KMS-11 (cell line): ENCODE measurements around the gene TMEM125.

Source experiments
- H2AFZ ChIP-seq: fragments of 200-600 bp; sonication (generic); 2 replicates; pipeline ENCODE4 v1.6.1; 2016; ENCODE audit warnings: antibody characterized with exemption, mixed run types, low read depth
- H3K27ac ChIP-seq: fragments of 200-600 bp; sonication (generic); 2 replicates; pipeline ENCODE4 v1.6.1; 2016; ENCODE audit warnings: mild to moderate bottlenecking, mixed run types
- H3K27me3 ChIP-seq: fragments of 200-600 bp; sonication (generic); 2 replicates; pipeline ENCODE4 v1.6.1; 2017; ENCODE audit warnings: mild to moderate bottlenecking, low read depth, mixed run types, moderate library complexity; ENCODE audit not compliant: insufficient read depth
- H3K36me3 ChIP-seq: fragments of 200-600 bp; sonication (generic); 2 replicates; pipeline ENCODE4 v1.6.1; 2017; ENCODE audit warnings: mild to moderate bottlenecking, mixed run types; ENCODE audit not compliant: insufficient read depth
- H3K4me1 ChIP-seq: fragments of 200-600 bp; sonication (generic); 2 replicates; pipeline ENCODE4 v1.6.1; 2016; ENCODE audit warnings: mild to moderate bottlenecking, low read depth, mixed run types; ENCODE audit not compliant: poor library complexity, severe bottlenecking
- H3K4me2 ChIP-seq: fragments of 200-600 bp; sonication (generic); 2 replicates; pipeline ENCODE4 v1.7.0; 2016; ENCODE audit warnings: mild to moderate bottlenecking, mixed run types
- H3K4me3 ChIP-seq: fragments of 200-600 bp; sonication (generic); IDR thresholded peaks from 2 replicates; pipeline ENCODE4 v1.6.1; 2017; ENCODE audit warnings: low read depth, low read length, mixed read lengths; ENCODE audit not compliant: insufficient read depth
- H3K79me2 ChIP-seq: fragments of 200-600 bp; sonication (generic); 2 replicates; pipeline ENCODE4 v1.6.1; 2016; ENCODE audit warnings: low read depth, mixed run types; ENCODE audit not compliant: insufficient read depth
- H3K9ac ChIP-seq: fragments of 200-600 bp; sonication (generic); 2 replicates; pipeline ENCODE4 v1.6.1; 2016; ENCODE audit warnings: mild to moderate bottlenecking, mixed run types
- H4K20me1 ChIP-seq: fragments of 200-600 bp; sonication (generic); 2 replicates; pipeline ENCODE4 v1.6.1; 2016; ENCODE audit warnings: mild to moderate bottlenecking, mixed run types; ENCODE audit not compliant: insufficient read depth
- TF ChIP-seq, protein P1 (sequence below): fragments of 200-600 bp; sonication (generic); conservative IDR thresholded peaks from 2 replicates; pipeline ENCODE4 v1.6.1; 2017; ENCODE audit warnings: low read depth, mild to moderate bottlenecking, antibody characterized with exemption, low read length, moderate library complexity, mixed read lengths

Gene TMEM125

GRCh38 chr1:43235451-43236121 is 34.2 kb upstream of the TMEM125 start:
- Histone ChIP-seq H3K9ac (no peak overlapping the region), H2AFZ (no peak overlapping the region), H3K36me3 (no peaks in the 10 kb centered on the region), H3K4me2 (no peak overlapping the region), H3K27ac (no peak overlapping the region), H3K79me2 (no peaks in the 10 kb centered on the region), H4K20me1 (no peaks in the 10 kb centered on the region), H3K4me3 (no peak overlapping the region), H3K27me3 (no peaks in the 10 kb centered on the region), H3K4me1 (no peaks in the 10 kb centered on the region)
- TF ChIP-seq, protein P1, sequence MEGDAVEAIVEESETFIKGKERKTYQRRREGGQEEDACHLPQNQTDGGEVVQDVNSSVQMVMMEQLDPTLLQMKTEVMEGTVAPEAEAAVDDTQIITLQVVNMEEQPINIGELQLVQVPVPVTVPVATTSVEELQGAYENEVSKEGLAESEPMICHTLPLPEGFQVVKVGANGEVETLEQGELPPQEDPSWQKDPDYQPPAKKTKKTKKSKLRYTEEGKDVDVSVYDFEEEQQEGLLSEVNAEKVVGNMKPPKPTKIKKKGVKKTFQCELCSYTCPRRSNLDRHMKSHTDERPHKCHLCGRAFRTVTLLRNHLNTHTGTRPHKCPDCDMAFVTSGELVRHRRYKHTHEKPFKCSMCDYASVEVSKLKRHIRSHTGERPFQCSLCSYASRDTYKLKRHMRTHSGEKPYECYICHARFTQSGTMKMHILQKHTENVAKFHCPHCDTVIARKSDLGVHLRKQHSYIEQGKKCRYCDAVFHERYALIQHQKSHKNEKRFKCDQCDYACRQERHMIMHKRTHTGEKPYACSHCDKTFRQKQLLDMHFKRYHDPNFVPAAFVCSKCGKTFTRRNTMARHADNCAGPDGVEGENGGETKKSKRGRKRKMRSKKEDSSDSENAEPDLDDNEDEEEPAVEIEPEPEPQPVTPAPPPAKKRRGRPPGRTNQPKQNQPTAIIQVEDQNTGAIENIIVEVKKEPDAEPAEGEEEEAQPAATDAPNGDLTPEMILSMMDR = no peak

GRCh38 chr1:43237121-43237520 is 32.7 kb upstream of the TMEM125 start:
- Histone ChIP-seq H3K4me1 (no peaks in the 10 kb centered on the region), H3K4me3 (no peak overlapping the region), H4K20me1 (no peaks in the 10 kb centered on the region), H3K27ac (no peak overlapping the region), H3K4me2 (no peak overlapping the region), H2AFZ (no peak overlapping the region), H3K9ac (no peak overlapping the region), H3K27me3 (no peaks in the 10 kb centered on the region), H3K36me3 (no peaks in the 10 kb centered on the region), H3K79me2 (no peaks in the 10 kb centered on the region)
- TF ChIP-seq, protein P1 = no peak

DNA sequence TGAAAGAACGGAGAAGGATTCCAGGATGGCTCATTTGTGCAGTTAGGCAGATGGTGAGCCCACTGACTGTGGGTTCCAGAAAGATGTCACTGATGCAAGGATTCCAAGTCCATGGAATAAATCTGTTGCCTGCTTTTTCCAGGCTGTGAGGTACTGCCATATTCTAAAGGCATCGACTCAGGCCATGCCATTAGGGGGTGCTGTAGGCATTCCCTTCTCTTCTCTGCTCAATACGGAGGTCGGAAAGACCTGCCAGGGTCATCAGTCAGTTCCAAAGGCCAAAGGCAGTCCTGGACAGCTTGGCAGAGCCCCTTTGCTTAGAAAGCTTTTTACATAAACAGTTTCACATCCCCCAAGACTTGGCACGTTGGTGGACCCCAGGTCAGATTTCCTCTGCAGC is 31.7 kb upstream of the TMEM125 start:
- Histone ChIP-seq H3K4me1 (no peaks in the 10 kb centered on the region), H2AFZ (no peak overlapping the region), H3K27ac (no peak overlapping the region), H3K9ac (no peak overlapping the region), H3K36me3 (no peaks in the 10 kb centered on the region), H3K4me2 (no peak overlapping the region), H4K20me1 (no peaks in the 10 kb centered on the region), H3K27me3 (no peaks in the 10 kb centered on the region), H3K79me2 (no peaks in the 10 kb centered on the region), H3K4me3 (no peak overlapping the region)
- TF ChIP-seq, protein P1 = no peak

DNA sequence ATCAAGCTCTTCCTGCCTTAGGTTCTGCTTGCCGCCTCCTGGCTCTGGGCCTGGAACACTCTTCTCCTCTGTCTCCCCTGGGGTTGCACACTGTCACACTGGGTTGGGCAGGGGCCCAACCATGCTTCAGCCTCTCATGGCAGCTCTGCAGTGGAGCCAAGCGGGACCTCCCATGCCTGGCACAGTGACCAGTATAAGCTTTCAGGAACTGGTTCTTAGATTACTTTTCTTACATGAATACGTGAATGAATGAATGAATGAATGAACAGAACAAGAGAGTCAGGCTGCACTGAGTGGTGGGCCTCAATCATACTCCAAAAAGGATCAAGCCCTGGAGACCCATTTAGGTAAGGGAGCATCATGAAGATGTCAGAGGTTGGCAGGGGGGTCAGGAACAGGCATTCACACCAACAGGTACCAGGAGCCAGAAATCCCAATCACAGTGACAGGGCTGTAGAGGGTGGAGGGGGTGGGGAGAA is 30.8 kb upstream of the TMEM125 start:
- no peak overlapping the region for H3K27ac ChIP-seq
- H3K36me3 ChIP-seq = no peaks in the 10 kb centered on the region
- TF ChIP-seq, protein P1 = no peak
- H3K4me3 ChIP-seq = no peak overlapping the region
- no peak overlapping the region for H2AFZ ChIP-seq
- no peak overlapping the region for H3K4me2 ChIP-seq
- no peaks in the 10 kb centered on the region for H3K79me2 ChIP-seq
- no peak overlapping the region for H3K9ac ChIP-seq
- no peaks in the 10 kb centered on the region for H3K4me1 ChIP-seq
- H4K20me1 ChIP-seq = no peaks in the 10 kb centered on the region
- no peaks in the 10 kb centered on the region for H3K27me3 ChIP-seq
